ENCODE results near the gene SYNE4. TPM values are rescaled to one million over a fixed set of nuclear protein-coding genes. Genes with fewer than 3 reads are reported as not detected.

Gene SYNE4
- total and polyA plus RNA-seq, 2 of the 13 experiments (the other 11 are each of a cell fraction or from before 2014, with no cell fraction given): 13.7 to 23.0 TPM

GRCh38 chr19:35963514-35963913 lies 45.1 kb downstream of the SYNE4 start (continued):
- TF ChIP-seq ZMYM2 (CRISPR knock-in tag; IDR thresholded peaks at IDR 0.05) (no peak), POLR2G (IDR thresholded peaks at IDR 0.05; ENCODE audit: low read depth, low read length) (no peak), KLF12 (CRISPR knock-in tag; IDR thresholded peaks at IDR 0.05; ENCODE audit: borderline replicate concordance) (0 out of 2 replicates have a peak, but pooled peaks have one; percentile 62), ZNF747 (CRISPR knock-in tag; IDR thresholded peaks at IDR 0.05; ENCODE audit: borderline replicate concordance) (no peak), TEAD2 (CRISPR knock-in tag; IDR thresholded peaks at IDR 0.05) (0 out of 2 replicates have a peak, but pooled peaks have one; percentile 82), ZNF251 (CRISPR knock-in tag; IDR thresholded peaks at IDR 0.05) (no peak), ZNF7 (CRISPR knock-in tag; IDR thresholded peaks at IDR 0.05) (0 out of 2 replicates have a peak, but pooled peaks have one; percentile 24), ZGPAT (CRISPR knock-in tag; IDR thresholded peaks at IDR 0.05) (peak; percentile 52; the same call in 1 of the 2 replicates), ZKSCAN5 (CRISPR knock-in tag; IDR thresholded peaks at IDR 0.05) (no peak), SOX13 (IDR thresholded peaks at IDR 0.05) (no peak), SOX13 (CRISPR knock-in tag; conservative IDR thresholded peaks at IDR 0.05 in 1 of 2, IDR thresholded peaks at IDR 0.05 in 1 of 2) (0 out of 4 replicates have a peak, but pooled peaks of 1 of the 2 experiments have one; percentile 29), NKX3-1 (CRISPR knock-in tag; IDR thresholded peaks at IDR 0.05) (peak; percentile 91), ELF1 (CRISPR knock-in tag; IDR thresholded peaks at IDR 0.05) (0 out of 2 replicates have a peak, but pooled peaks have one; percentile 31), PPARG (CRISPR knock-in tag; conservative IDR thresholded peaks at IDR 0.05) (0 out of 2 replicates have a peak, but pooled peaks have one; percentile 45), ELF4 (CRISPR knock-in tag; IDR thresholded peaks at IDR 0.05; ENCODE audit: borderline replicate concordance) (no peak), ARID3A (IDR thresholded peaks at IDR 0.05; ENCODE audit: low read depth, low read length) (no peak), HIVEP1 (CRISPR knock-in tag; IDR thresholded peaks at IDR 0.05) (no peak), ZNF292 (CRISPR knock-in tag; IDR thresholded peaks at IDR 0.05; ENCODE audit: borderline replicate concordance, low read depth) (no peak), ELF3 (CRISPR knock-in tag; IDR thresholded peaks at IDR 0.05) (peak; percentile 71), IRX3 (CRISPR knock-in tag; IDR thresholded peaks at IDR 0.05; ENCODE audit: borderline replicate concordance, low read depth) (peak; percentile 69; the same call in 1 of the 2 replicates), MIXL1 (CRISPR knock-in tag; IDR thresholded peaks at IDR 0.05) (peak; percentile 76; the same call in 1 of the 2 replicates), FOXM1 (CRISPR knock-in tag; IDR thresholded peaks at IDR 0.05) (no peak), GABPB1 (CRISPR knock-in tag; IDR thresholded peaks at IDR 0.05) (peak; percentile 22; the same call in 1 of the 2 replicates), SP5 (CRISPR knock-in tag; IDR thresholded peaks at IDR 0.05; ENCODE audit: borderline replicate concordance, low read depth) (no peak), REXO4 (CRISPR knock-in tag; IDR thresholded peaks at IDR 0.05; ENCODE audit: borderline replicate concordance) (no peak), KLF13 (CRISPR knock-in tag; IDR thresholded peaks at IDR 0.05) (no peak), RARA (CRISPR knock-in tag; IDR thresholded peaks at IDR 0.05) (peak; percentile 70), KLF15 (CRISPR knock-in tag; IDR thresholded peaks at IDR 0.05; ENCODE audit: borderline replicate concordance) (0 out of 2 replicates have a peak, but pooled peaks have one; percentile 32), ISX (CRISPR knock-in tag; conservative IDR thresholded peaks at IDR 0.05) (peak; percentile 84; the same call in 1 of the 2 replicates), MTA1 (CRISPR knock-in tag; IDR thresholded peaks at IDR 0.05; ENCODE audit: borderline replicate concordance) (no peak), ZBTB7A (CRISPR knock-in tag; IDR thresholded peaks at IDR 0.05) (no peak), NRL (CRISPR knock-in tag; IDR thresholded peaks at IDR 0.05; ENCODE audit: borderline replicate concordance) (no peak)

Measured in HepG2 (cell line).